GM19035 (cell line): ENCODE data around the gene OR10P1.
"Not testable (repeated sequence)": the region's sequence is repeated elsewhere in the genome, so short reads cannot be mapped to it uniquely, and the experiment has no call there.

Source experiments
- ATAC-seq: cut with Tn5 transposase; IDR thresholded peaks from one replicate; pipeline ENCODE4 v1.9.1; 2021; ENCODE audit not compliant: unreplicated experiment

OR10P1 gene, protein sequence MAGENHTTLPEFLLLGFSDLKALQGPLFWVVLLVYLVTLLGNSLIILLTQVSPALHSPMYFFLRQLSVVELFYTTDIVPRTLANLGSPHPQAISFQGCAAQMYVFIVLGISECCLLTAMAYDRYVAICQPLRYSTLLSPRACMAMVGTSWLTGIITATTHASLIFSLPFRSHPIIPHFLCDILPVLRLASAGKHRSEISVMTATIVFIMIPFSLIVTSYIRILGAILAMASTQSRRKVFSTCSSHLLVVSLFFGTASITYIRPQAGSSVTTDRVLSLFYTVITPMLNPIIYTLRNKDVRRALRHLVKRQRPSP

GRCh38 chr12:55636853-55637252 is at the start of gene OR10P1:
Gene OR10P1, plus strand, starts transcription at chr12:55636892. Its CDS starts 0 bp downstream, at chr12:55636892.
- ATAC-seq = no peak

- ATAC-seq = not testable (repeated sequence)
These were observed 46.5 kb upstream of the OR10P1 start for GRCh38 chr12:55590152-55590551.

GRCh38 chr12:55607821-55608594 is 28.7 kb upstream of the OR10P1 start:
- ATAC-seq = no peak

DNA sequence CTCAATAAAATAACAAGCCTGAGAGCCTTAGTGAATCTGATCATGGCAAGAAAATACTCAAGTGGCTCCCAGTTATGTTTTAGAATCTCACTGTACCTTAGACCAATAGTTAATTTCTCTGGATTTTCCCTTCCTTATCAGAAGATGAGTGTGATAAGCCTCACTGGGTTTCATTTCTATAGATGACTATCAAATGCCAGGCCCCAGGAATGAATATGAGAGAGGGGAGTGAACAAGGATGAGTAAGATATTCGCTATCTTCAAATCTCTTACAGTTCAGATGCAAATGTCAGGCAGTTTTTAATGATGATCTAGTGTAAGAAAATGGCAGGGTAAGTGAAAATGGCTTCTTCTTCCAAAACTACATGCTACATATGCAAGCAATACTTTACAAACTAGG is 26.1 kb upstream of the OR10P1 start:
- no peak for ATAC-seq

- no peak for ATAC-seq
These were observed 24.0 kb upstream of the OR10P1 start for GRCh38 chr12:55612646-55613045.

- ATAC-seq = no peak
These were observed 21.9 kb upstream of the OR10P1 start for GRCh38 chr12:55614764-55615163.

- ATAC-seq = peak; percentile 78
These were observed 17.1 kb upstream of the OR10P1 start for GRCh38 chr12:55619354-55620138.

DNA sequence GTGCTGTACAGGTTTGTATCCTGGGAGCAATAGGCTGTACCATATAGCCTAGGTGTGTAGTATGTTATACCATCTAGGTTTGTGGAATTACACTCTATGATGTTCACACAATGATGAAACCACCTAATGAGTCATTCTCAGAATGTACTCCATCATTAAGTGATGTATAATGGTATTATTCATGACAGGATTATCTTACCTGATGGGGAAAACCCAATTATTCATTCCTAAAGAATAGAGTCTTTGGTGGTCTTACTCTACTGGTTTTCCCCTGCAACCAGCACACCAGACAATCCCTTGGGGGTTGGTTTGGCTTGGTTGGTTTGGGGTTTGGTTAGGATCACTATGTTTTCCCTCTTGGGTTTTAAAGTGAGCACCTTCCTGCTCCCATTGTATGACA is 12.6 kb upstream of the OR10P1 start:
- ATAC-seq = no peak

DNA sequence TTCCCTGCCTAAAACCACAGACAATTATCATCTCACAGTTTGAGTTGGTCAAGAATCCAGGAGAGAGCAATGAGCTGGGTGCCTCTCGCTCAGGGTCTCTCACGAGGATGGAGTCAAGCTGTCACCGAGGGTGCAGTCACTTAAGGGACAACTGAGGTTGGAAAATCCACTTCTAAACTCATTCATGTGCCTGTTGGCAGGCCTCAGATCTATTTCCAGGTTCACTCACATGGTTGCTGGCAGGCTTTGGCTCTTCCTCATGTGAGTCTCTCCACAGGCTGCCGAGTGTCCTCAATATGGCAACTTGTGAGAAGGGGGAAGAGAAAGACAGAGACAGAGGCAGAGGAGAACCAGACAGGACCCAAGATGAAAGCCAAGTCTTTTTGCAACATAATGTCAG is 10.5 kb upstream of the OR10P1 start:
- no peak for ATAC-seq

DNA sequence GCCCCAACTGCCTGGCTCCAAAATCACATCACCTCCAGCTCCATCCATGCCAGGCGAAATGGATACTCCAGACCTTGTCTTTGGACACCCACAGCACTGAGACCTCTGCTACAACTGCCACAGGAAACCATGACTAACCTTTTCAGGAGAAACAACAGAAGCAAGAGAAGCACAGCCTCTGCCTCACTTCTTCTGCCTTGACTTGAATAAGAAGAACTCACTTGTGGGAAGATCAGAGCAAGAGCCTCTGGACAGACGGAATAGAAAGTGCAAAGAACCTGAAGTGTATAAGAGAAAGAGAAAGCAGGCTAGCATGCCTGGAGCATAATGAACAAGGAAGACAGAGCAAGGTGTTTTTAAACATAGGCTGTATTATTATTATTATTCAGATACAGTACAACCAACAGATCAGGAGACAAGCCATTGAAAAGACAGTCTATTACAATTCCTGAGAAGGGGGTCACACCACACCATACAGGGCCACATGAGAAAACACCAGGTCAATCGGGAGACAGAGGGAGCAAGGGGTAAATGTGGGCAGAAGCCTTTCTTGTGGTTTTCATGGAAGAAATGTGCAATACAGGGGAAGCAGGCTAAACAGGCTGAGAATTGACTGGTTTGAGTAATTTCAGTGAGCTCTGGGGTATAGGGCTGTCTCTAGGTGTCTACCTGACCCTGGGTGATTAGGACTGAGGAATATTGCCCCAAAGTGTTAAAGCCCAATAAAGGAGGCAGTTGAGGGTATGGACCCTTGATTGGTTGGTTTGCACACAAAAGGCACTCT is 7.4 kb upstream of the OR10P1 start:
- no peak for ATAC-seq

DNA sequence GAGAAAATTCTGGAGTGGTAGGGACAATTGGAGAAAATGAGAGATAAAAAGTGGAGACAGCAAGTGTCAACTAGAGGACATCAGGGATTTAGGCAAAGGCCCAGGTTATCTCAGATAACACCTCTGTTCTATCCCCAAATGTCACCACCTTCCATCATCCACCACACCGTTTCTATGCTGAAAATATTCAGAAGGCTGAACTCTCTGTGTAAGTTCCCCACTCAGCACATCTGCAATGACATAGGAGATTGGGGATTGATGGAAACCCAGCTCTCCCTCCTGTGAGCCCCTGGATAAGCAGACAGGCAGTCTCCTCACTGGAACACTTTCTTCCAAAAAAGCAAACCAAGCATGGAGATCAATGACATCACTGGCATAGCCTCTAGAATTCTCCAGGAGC is 5.6 kb upstream of the OR10P1 start:
- ATAC-seq = no peak

- ATAC-seq = no peak
These were observed 5.0 kb upstream of the OR10P1 start for GRCh38 chr12:55631733-55632132.

DNA sequence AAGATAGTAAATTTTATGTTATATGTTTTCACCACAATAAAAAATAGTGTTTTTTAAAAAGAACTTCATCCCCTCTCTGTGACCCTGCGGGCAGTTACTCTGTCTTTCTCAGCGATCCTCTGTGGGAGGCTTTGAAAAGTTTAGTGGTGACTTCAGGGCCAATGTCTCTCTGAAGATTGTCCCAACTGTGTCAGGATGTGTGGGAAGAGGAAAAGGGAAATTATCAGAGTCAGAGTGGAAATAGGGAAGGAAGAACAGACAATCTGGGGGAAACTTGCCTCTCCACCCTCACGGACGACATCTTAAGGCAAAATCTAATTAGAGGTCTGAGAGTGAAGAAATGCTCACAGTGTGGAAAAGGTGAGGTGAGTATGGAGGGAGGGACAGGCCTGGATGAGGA is 3.5 kb upstream of the OR10P1 start:
- ATAC-seq = no peak

GRCh38 chr12:55636116-55636655 is 506 bp upstream of the OR10P1 start:
- no peak for ATAC-seq

- ATAC-seq = no peak
These were observed 775 bp downstream of the OR10P1 start for GRCh38 chr12:55637467-55637866.

DNA sequence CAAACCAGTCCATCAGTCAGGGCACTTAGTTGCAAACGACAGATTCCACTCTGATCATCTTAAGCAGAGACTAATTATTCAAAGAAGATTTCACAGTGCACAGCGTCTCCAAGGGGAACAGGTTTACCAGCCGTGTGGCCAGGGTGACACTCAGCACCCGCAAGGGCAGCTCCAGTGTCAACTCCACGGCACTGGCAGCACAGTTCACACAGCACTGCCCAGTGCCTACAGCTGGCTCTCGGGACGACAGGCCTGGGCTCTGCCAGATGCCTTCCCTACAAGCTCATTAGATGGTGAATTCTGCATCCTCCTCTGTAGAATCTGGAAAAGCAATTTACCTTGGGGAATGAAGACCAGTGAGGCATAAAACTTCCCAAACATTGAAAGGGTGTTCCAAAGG is 4.9 kb downstream of the OR10P1 start:
- no peak for ATAC-seq

DNA sequence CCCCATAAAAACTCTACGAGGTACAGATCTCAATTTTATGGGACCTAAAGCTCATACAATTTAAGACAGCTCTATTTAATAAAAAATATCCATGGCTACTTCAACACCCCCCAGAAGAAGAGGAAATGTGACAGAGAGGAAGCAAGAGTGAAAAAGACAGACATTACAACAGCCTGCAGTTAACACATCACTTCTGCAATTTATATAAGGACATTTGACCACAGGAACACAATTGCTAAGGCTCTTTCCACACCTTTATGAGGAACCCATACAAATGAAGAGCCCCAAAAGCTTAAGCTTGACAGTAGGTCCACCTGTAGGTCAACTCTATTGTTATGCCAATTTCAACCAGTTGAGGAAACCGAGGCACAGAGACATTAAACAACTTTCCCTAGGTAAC is 5.6 kb downstream of the OR10P1 start:
- ATAC-seq = no peak

- ATAC-seq = no peak
These were observed 6.0 kb downstream of the OR10P1 start for GRCh38 chr12:55642669-55643068.

- no peak for ATAC-seq
These were observed 7.9 kb downstream of the OR10P1 start for GRCh38 chr12:55644591-55644990.

DNA sequence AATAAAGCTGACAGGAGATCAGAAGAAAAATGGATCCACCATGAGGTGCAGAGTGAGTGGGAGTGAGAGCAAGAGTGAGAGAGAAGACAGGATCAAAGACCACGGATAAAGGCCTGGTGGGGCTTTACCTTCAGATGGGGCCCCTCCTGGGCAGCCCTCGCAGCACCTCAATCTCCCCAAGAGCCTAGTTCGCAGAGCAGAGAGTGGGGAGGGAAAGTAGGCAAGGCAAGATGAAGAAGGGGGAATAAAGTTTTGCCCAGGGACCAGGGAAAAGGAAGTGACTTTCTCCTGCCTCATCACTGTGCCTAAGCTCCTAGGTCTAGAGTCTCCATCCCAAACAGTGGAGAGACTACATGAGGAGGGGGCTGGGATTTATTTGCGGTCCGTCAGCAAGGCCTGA is 10.3 kb downstream of the OR10P1 start:
- no peak for ATAC-seq
